Glutamatergic neuron (in vitro differentiated cells): ENCODE results near the gene DCN. TPM values are rescaled to one million over a fixed set of nuclear protein-coding genes. Genes with fewer than 3 reads are reported as not detected.
"Not testable (repeated sequence)": the region's sequence is repeated elsewhere in the genome, so short reads cannot be mapped to it uniquely, and the experiment has no call there.

Experiments
- DNase-seq: peaks from one replicate; pipeline ENCODE4 v3.0.0; 2022
- H3K27ac Mint-ChIP-seq: one replicate; pipeline ENCODE4 v1.8.0; 2020; ENCODE audit warnings: mild to moderate bottlenecking, mixed read lengths, inconsistent platforms; ENCODE audit not compliant: unreplicated experiment
- H3K27me3 Mint-ChIP-seq: one replicate; pipeline ENCODE4 v1.8.0; 2020; ENCODE audit warnings: mild to moderate bottlenecking, moderate library complexity, mixed read lengths, inconsistent platforms; ENCODE audit not compliant: unreplicated experiment
- H3K36me3 Mint-ChIP-seq: one replicate; pipeline ENCODE4 v1.8.0; 2020; ENCODE audit warnings: mild to moderate bottlenecking, mixed read lengths, inconsistent platforms; ENCODE audit not compliant: unreplicated experiment
- H3K4me1 Mint-ChIP-seq: one replicate; pipeline ENCODE4 v1.8.0; 2020; ENCODE audit warnings: mild to moderate bottlenecking, low read depth, mixed read lengths, inconsistent platforms; ENCODE audit not compliant: unreplicated experiment
- H3K4me3 Mint-ChIP-seq: one replicate; pipeline ENCODE4 v1.8.0; 2020; ENCODE audit warnings: mild to moderate bottlenecking, mixed read lengths, inconsistent platforms; ENCODE audit not compliant: unreplicated experiment
- H3K9me3 Mint-ChIP-seq: one replicate; pipeline ENCODE4 v1.8.0; 2020; ENCODE audit warnings: mild to moderate bottlenecking, moderate library complexity, mixed read lengths, inconsistent platforms; ENCODE audit not compliant: unreplicated experiment
- CTCF ChIP-seq: fragments of 200-600 bp; sonication (generic); IDR thresholded peaks from one replicate; pipeline ENCODE4 v1.5.0; 2021; ENCODE audit not compliant: partially characterized antibody, unreplicated experiment
- total RNA-seq: library from RNA; stranded (reverse); fragmentation: NEBNext Ultra II Directional; extraction: Animal tissue kit (Norgen Biotek cat#: 25700); gene quantifications from one replicate; pipeline ENCODE4 v1.2.1, GENCODE V29; 2021; ENCODE audit not compliant: unreplicated experiment

Gene DCN
- total RNA-seq, 1 donor from 2014 or later: not detected

GRCh38 chr12:91211866-91212265 lies 29.2 kb upstream of the DCN start:
- Mint-ChIP-seq H3K4me3 (no peak overlapping the region), H3K27me3 (no peaks in the 10 kb centered on the region), H3K27ac (no peak overlapping the region), H3K36me3 (no peaks in the 10 kb centered on the region), H3K4me1 (no peaks in the 10 kb centered on the region), H3K9me3 (peaks cover under 1% of the 10 kb centered on the region)
- no peak for TF ChIP-seq CTCF
- no peak for DNase-seq

DNA sequence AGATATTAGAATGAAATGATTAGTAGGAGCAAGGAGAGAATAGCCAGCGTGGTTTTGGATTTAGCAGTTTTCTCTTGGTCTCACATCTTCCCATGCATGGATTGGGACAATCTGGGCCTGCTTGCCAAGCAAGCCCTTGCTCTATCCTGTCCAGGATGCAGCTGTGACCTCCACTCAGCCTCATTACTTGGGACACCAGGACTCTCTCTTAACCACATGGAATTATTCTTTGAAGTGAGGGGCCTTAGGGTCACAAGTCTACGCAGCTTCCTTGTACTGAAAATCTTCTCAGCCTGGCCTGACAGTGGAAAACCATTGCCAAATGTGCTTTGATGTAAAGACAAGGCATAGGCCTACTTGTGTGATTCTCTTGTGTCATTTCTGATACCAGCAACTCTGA lies 28.0 kb upstream of the DCN start:
- no peak overlapping the region for H3K27ac Mint-ChIP-seq
- H3K4me3 Mint-ChIP-seq: no peak overlapping the region
- no peaks in the 10 kb centered on the region for H3K4me1 Mint-ChIP-seq
- H3K9me3 Mint-ChIP-seq: peaks cover 2% of the 10 kb centered on the region
- no peaks in the 10 kb centered on the region for H3K27me3 Mint-ChIP-seq
- no peaks in the 10 kb centered on the region for H3K36me3 Mint-ChIP-seq
- DNase-seq: no peak
- no peak for TF ChIP-seq CTCF

DNA sequence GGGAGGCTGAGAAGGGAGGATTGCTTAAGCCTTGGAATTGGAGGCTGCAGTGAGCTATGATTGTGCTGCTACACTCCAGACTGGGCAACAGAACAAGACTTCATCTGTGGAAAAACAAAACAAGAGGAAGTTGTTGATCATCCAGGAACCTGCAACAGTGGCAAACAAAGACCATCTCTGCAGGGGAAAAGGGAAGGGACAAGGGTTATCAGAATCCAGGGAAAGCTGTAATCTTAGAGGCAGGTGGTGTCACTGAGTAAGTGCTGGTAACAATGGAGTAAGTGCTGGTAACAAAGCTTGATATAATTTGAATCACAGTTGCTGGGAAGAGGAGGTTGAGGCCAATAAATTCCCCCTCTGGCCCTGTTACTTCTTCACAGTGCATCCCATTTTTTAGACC lies 27.5 kb upstream of the DCN start:
- Mint-ChIP-seq H3K27me3 (no peaks in the 10 kb centered on the region), H3K4me1 (no peaks in the 10 kb centered on the region), H3K27ac (no peak overlapping the region), H3K9me3 (peaks cover 2% of the 10 kb centered on the region), H3K36me3 (no peaks in the 10 kb centered on the region), H3K4me3 (no peak overlapping the region)
- no peak for TF ChIP-seq CTCF
- no peak for DNase-seq

DNA sequence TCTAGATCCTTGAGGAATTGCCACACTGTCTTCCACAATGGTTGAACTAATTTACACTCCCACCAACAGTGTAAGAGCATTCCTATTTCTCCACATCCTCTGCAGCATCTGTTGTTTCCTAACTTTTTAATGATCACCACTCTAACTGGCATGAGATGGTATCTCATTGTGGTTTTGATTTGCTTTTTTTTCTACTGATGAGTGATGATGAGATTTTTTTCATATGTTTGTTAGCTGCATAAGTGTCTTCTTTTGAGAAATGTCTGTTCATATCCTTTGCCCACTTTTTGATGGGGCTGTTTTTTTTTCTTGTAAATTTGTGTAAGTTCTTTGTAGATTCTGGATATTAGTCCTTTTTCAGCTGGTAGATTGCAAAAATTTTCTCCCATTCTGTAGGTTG lies 24.7 kb upstream of the DCN start:
- not testable (repeated sequence) for H3K4me3 Mint-ChIP-seq, H3K27ac Mint-ChIP-seq, H3K27me3 Mint-ChIP-seq, H3K9me3 Mint-ChIP-seq, DNase-seq, H3K36me3 Mint-ChIP-seq, H3K4me1 Mint-ChIP-seq

DNA sequence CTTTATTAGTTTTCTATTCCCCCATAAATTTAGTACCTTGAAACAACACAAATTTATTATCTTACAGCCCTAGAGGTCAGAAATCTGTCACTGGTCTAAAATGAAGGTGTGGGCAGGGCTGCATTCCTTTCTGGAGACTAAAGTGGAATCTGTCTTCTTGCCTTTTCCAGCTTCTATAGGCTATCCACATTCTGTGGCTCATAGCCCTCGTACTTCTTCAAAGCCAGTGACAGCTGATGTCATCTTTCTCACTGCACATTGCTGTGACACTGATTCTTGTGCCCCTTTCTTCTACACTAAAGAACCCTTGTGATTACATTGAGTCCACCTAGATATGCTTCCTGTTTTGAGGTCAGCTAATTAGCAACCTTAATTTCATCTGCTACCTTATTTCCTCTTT lies 23.2 kb upstream of the DCN start:
- no peak for DNase-seq
- Mint-ChIP-seq H3K4me3 (no peak overlapping the region), H3K27ac (no peak overlapping the region), H3K4me1 (no peaks in the 10 kb centered on the region), H3K9me3 (peaks cover 2% of the 10 kb centered on the region), H3K36me3 (no peaks in the 10 kb centered on the region), H3K27me3 (no peaks in the 10 kb centered on the region)
- TF ChIP-seq CTCF: no peak

- H3K27me3 Mint-ChIP-seq: no peaks in the 10 kb centered on the region
- no peak for TF ChIP-seq CTCF
- no peak for DNase-seq
- no peaks in the 10 kb centered on the region for H3K36me3 Mint-ChIP-seq
- peaks cover 2% of the 10 kb centered on the region for H3K9me3 Mint-ChIP-seq
- no peak overlapping the region for H3K27ac Mint-ChIP-seq
- H3K4me3 Mint-ChIP-seq: no peak overlapping the region
- H3K4me1 Mint-ChIP-seq: no peaks in the 10 kb centered on the region
Observed at GRCh38 chr12:91204421-91204820, 21.8 kb upstream of the DCN start.
